ENCODE data around the gene ZNF891. TPM values are rescaled to one million over a fixed set of nuclear protein-coding genes. Genes with fewer than 3 reads are reported as not detected.

The ZNF891 gene
- total and polyA plus RNA-seq, 2 of the 13 experiments (the other 11 are each of a cell fraction or from before 2014, with no cell fraction given): 1.3 to 2.1 TPM

GRCh38 chr12:133130038-133130807 is at the start of gene ZNF891, which contains the start of gene ZNF10 (continued):
- no peak for TF ChIP-seq ZBTB49 (CRISPR knock-in tag; IDR thresholded peaks at IDR 0.05; ENCODE audit: borderline replicate concordance)
- peak; percentile 88; the same call in 1 of the 2 replicates for TF ChIP-seq ZNF879 (CRISPR knock-in tag; IDR thresholded peaks at IDR 0.05)
- TF ChIP-seq ZNF160 (CRISPR knock-in tag; IDR thresholded peaks at IDR 0.05): no peak
- peak; percentile 69; the same call in 1 of the 2 replicates for TF ChIP-seq ZNF724P (CRISPR knock-in tag; IDR thresholded peaks at IDR 0.05; ENCODE audit: borderline replicate concordance)
- TF ChIP-seq KLF6 (CRISPR knock-in tag; IDR thresholded peaks at IDR 0.05): peak; percentile 90
- no peak for TF ChIP-seq GRHL1 (CRISPR knock-in tag; conservative IDR thresholded peaks at IDR 0.05)
- no peak; the same call in none of the 2 replicates for TF ChIP-seq PRDM15 (CRISPR knock-in tag; IDR thresholded peaks at IDR 0.05)
- TF ChIP-seq KAT7 (CRISPR knock-in tag; IDR thresholded peaks at IDR 0.05; ENCODE audit: borderline replicate concordance): peak; percentile 95; the same call in 1 of the 2 replicates
- 0 out of 2 replicates have a peak, but pooled peaks have one; percentile 57 for TF ChIP-seq ZNF253 (CRISPR knock-in tag; IDR thresholded peaks at IDR 0.05; ENCODE audit: borderline replicate concordance)
- no peak for TF ChIP-seq CHCHD3 (CRISPR knock-in tag; IDR thresholded peaks at IDR 0.05)
- TF ChIP-seq DMAP1 (CRISPR knock-in tag; IDR thresholded peaks at IDR 0.05): peak; percentile 49
- peak; percentile 82 for TF ChIP-seq PHF20 (CRISPR knock-in tag; IDR thresholded peaks at IDR 0.05)
- no peak for TF ChIP-seq NFE2 (CRISPR knock-in tag; IDR thresholded peaks at IDR 0.05)
- no peak for TF ChIP-seq DDIT3 (CRISPR knock-in tag; IDR thresholded peaks at IDR 0.05)
- no peak for TF ChIP-seq ZNF367 (CRISPR knock-in tag; IDR thresholded peaks at IDR 0.05; ENCODE audit: borderline replicate concordance)
- TF ChIP-seq SRF (IDR thresholded peaks at IDR 0.05; ENCODE audit: low read depth, low read length): no peak
- TF ChIP-seq PLRG1 (conservative IDR thresholded peaks at IDR 0.05): no peak
- no peak for TF ChIP-seq SNAI1 (CRISPR knock-in tag; IDR thresholded peaks at IDR 0.05; ENCODE audit: borderline replicate concordance)
- no peak; the same call in 1 of the 2 replicates for TF ChIP-seq ZFAT (CRISPR knock-in tag; conservative IDR thresholded peaks at IDR 0.05)
- peak; percentile 82 for TF ChIP-seq HDAC1 (CRISPR knock-in tag; IDR thresholded peaks at IDR 0.05)
- TF ChIP-seq NCOA5 (CRISPR knock-in tag; IDR thresholded peaks at IDR 0.05): no peak
- TF ChIP-seq EHMT2 (IDR thresholded peaks at IDR 0.05; ENCODE audit: borderline replicate concordance, low read depth, low read length): no peak
- no peak for TF ChIP-seq ZFP62 (CRISPR knock-in tag; IDR thresholded peaks at IDR 0.05)
- TF ChIP-seq IRF2 (CRISPR knock-in tag; IDR thresholded peaks at IDR 0.05): peak; percentile 87

Data from HepG2 (cell line).